Right renal cortex interstitium (tissue), 3 donors: Measurements from ENCODE around the gene FCN3. TPM values are rescaled to one million over a fixed set of nuclear protein-coding genes. Genes with fewer than 3 reads are reported as not detected.
"Not testable (repeated sequence)": the region's sequence is repeated elsewhere in the genome, so short reads cannot be mapped to it uniquely, and the experiment has no call there.

ENCODE experiments used
- DNase-seq, 3 donors: peaks; one replicate each; pipeline ENCODE4 v3.0.0-alpha.2; 2013; ENCODE audit warnings: low read depth in 3 of 3, low spot score in 2 of 3
- polyA plus RNA-seq, 3 donors: library from polyadenylated mRNA; unstranded; fragments of 120-200 nt; gene quantifications; one replicate each; pipeline ENCODE4 v1.2.1, GENCODE V29; 2013; ENCODE audit not compliant: insufficient read length in 3 of 3

The FCN3 gene
- polyA plus RNA-seq, 3 donors = 1.6 to 2.5 (median 1.9) TPM

DNA sequence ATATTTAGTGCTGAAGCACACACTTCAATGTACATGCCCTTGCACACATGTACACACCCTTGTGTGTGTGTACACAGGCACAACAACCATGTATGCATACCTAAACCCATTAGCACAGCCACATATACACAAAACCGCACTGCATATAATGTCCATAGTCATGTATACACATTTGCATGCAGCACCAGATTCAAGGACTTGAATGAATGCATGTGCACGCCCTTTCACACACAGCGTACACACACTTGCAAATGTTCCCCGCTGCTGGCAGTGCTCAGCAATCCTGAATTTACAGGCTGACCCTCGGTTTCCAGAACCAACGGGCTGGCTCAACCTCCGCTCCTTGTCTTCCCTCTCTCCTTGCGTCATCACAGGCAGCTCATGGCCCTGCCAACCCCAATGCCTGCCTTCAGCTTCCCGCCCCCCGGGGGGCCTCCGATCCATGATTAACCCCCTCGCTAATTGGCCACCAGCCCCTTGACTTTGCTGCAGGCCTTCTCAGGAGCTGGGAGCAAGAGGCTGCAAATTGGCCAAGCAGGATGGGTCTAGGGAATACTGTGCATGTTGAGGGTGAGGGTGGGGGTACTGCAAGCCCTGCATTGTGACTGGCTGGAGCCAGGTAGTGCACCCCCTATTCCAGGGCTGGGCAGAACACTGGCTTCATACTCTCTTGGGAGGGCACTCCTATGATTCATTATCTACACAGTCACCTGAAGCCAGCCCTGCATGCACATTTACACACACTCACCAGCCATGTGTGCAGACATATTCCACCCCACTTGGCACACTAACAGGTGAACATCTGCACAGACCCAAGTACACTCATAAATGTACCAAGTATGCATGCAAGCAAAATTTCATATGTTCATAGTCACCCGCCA lies 25.7 kb upstream of the FCN3 start:
- no peak for DNase-seq

DNA sequence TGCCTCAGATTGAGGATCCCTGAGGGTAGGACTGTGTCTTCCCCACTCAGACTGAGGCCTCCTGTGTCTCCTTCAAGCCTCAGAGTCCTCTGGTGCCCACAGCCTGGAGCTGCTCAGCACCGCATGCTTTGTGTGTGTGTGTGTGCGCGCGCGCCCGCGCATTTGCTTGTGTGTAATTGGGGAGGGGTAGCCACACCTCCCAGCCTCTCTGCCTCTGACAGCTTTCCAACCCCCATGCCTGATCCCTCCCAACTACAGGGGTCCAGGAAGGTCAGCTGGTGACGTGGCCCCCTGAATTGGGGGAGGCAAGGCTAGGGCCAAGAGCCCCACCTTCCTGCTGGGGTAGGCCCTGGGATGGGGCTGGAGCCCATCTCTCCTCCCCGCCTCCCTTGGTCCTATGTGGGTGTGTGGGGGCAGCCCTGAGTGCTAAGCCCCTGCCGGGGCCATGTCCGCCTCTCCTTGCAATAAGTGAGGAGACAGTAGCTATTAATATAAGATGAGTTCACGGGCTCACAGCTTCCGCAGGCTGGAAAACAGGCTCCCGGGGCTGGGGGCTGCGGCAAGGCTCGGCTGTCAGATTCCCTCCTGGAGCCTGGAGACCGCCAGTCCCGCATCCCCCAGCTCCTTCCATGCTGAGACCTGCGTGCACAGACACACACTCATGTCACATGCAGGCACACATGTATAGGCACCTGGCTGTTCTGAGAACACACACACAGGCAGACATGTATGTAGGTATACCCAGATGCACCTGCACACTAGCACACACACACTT lies 24.8 kb upstream of the FCN3 start:
- no peak for DNase-seq

DNA sequence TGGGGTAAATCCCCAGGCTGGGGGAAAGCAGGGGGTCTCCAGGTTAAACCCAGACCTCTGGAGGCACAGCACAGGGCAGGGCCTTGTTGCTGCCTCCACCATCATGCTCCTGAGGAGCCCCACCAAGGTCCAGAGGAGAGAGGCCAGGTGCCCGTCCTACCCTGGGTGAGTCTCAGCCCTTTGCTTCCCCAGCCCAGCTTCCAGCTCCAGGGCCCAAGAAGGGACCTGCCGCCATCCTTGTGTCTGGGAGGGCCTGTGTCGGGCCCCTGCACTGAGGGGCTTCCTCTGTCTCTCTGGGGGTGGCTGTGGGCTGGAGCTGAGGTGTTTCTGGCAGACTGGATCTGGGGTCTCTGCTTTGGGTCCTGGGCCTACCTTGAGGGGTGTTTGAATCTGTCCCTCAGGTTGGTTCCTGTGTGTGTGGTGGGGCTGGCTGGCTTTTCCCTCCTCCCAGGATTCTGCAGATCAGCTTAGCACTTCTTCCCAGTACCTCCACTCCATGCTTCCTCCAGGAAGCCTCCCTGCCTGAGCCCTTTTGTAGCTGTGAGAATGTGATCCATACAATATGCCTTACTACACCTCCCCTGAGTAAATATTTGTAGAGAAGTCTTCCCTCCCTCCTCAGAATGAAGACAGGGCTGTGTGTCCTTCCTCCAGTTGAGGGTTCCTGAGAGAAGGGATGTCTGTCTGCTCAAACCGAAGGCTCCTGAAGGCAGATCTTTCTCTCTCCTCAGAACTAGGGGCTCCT lies 24.0 kb upstream of the FCN3 start:
- no peak for DNase-seq

DNA sequence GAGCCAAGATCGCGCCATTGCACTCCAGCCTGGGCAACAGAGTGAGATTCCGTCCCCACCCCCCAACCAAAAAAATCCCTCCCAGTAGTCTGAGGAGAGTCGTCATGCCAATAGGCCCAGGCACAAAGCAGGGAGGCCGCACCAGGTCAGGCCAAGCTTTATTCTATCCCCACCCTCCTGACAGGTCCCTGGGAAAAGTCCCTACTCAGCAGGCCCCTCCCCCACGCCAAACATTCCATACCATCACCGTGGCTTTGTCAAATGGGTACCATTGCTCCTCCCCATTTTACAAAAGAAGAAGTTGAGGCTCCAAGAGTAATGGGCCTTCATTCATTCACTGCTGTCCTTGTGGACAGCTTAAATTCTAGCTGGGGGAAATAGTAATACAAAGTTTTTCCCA lies 23.1 kb upstream of the FCN3 start:
- DNase-seq = no peak

DNA sequence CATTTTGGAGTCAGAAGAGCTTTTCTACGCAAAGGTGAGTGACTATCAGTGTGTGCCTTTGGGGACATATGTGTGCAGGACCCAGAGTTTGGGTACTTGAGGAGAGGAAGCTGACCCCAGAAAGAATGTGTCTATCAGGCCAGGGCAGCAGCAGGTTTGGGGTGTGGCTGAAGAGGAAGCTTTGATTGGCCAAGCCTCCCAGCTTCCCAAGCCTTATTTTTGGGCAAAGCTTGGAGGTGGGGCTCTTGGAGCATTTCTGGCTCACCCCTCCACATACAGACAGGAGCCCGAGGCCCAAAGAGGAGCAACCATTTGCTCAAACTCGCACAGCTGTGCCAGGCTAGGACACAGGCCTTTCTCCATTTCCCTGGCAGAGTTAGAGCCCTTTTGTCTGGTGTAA lies 22.5 kb upstream of the FCN3 start:
- DNase-seq = no peak

DNA sequence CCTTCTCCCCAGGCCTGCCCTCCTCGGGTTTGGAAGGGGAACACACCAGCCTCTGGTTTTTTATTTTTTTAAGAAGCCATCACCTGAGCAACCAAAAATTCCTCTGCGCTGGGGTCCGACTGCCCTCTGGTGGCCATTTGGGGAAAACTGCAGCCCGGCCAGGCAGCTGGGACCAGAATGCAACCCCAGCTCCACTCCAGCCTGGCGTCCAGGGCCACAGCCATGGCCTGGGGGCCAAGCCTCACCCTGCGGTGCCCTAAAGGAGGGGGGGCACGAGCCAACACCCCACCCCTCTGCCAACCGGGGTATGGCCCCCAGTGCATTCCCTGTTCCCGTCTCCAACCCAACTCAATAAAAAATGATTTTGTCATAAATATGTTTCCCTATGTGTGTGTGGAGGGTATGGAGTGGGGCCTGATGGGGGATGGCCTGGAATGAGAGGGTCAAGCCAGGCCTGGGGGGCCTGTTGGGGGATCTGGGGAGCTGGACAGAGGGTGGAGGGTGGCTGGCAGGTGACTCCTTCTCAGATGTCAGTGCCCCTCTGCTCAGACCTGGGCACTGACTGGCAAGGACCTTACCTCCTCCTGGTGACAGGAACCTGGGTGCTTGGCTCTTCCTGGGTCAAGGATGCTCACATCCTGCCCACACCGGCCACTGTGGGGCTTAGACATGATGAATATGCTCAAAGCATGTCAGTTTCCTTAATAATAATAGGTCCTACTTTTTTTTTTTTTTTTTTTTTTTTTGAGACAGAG lies 21.0 kb upstream of the FCN3 start:
- no peak for DNase-seq

DNA sequence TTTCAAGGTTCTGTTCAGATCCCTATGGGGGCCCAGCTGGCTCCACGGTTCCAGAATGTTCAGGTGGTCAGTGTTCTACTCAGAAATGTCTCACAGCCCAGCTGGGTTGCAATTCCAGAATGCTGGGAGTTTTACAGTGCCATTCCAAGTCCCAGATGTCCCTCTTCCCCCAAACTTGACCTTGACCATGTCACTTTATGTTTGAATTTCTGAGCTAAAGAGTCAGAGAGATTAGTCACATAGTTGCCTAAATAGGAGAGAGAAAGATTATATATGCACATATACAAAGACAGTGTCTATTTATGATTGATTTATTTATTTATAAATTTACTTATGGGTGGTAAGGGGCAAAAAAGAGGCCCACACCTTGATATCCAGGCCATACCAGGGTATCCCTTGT lies 20.3 kb upstream of the FCN3 start:
- DNase-seq = no peak

DNA sequence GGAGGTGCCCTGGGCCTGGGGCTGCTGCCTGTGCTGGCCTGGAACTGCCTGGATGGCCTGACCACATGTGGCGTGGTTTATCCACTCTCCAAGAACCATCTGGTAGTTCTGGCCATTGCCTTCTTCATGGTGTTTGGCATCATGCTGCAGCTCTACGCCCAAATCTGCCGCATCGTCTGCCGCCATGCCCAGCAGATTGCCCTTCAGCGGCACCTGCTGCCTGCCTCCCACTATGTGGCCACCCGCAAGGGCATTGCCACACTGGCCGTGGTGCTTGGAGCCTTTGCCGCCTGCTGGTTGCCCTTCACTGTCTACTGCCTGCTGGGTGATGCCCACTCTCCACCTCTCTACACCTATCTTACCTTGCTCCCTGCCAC lies 19.6 kb upstream of the FCN3 start:
- DNase-seq = no peak

DNA sequence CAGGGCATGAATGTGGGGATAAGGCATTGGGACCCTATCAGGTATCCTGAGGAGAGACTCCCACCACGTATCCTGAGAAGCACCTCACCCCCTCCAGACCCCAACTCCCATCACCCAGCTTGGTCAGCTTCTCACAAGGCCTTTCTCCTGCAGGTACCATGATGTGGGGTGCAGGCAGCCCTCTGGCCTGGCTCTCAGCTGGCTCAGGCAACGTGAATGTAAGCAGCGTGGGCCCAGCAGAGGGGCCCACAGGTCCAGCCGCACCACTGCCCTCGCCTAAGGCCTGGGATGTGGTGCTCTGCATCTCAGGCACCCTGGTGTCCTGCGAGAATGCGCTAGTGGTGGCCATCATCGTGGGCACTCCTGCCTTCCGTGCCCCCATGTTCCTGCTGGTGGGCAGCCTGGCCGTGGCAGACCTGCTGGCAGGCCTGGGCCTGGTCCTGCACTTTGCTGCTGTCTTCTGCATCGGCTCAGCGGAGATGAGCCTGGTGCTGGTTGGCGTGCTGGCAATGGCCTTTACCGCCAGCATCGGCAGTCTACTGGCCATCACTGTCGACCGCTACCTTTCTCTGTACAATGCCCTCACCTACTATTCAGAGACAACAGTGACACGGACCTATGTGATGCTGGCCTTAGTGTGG lies 19.1 kb upstream of the FCN3 start:
- DNase-seq = no peak

DNA sequence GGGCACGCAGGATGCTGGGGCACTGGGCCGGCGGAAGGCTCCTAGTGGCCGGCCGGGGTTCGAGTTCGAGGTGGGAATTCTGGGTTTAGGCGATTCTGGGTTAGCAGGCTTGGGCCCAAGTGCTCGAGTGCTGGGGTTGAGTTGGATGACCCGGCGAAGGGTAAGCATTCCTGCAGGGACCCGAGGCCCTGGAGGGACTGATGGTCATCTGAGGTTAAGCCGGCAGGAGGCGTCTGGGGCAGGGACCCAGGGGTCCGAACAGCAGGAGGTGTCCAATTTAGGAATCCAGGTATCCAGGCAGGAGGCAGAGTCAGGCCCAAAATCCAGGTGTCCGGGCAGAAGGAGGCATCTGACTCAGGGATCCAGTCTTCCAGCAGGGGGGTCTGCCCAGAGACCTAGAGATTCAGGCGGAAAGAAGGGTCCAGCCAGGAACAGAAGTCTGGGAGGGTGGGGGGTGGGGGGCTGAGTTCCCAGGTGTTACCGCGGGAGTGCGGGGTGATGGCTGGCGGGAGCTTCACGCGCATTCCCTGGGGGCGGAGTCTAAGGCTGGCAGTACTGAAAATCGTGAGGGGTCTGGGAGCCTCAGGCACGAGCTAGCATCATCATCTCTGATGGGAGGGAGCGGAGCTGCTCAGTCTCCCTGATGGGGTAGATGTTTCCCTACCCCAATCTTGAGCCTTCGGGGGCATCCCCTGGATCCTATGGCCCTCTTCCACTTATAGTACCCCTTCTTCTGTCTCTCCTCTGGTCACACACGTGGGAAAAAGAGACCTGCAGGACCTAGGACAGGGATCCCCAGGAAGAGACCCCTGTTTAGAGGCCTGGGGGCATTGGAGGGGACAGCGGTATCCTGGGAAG lies 18.4 kb upstream of the FCN3 start:
- no peak for DNase-seq

DNA sequence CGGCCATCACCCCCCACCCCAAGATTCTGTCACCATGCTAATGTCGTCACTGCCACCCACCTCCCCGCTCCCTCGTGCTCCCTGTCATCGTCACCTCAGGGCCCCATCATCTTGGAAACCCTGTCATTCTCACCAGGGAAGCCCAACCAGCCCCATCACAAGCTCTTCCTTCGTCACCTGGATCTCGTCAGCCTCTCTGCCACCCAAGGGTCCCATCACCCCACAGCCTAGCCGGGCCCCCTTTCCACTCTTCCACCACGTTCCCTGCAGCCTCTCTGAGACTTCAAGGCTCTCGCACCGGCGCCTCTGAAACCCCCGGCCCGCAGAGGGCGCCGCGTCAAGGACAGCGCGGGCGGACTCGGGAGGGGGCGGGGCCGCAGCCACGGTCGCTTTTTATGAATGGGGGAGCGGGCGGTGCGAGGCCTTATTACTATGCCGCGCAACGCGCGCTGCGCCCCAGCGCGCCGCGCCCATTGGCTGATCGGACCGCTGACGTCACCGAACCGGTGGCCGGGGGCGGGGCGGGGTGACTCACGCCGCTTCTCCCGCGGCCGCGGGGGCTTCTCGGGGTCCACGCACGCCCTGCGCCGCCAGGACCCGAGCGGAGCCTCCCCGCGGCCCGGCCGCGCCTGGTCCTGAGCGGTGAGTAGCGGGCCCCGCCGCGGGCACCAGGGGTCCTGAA lies 17.6 kb upstream of the FCN3 start, which contains the start of gene GPR3:
GPR3 (plus strand) TSS at position 527 of the 682 bp plus-strand sequence. CDS start 1,177 bp downstream, outside the sequence.
- DNase-seq = no peak

DNA sequence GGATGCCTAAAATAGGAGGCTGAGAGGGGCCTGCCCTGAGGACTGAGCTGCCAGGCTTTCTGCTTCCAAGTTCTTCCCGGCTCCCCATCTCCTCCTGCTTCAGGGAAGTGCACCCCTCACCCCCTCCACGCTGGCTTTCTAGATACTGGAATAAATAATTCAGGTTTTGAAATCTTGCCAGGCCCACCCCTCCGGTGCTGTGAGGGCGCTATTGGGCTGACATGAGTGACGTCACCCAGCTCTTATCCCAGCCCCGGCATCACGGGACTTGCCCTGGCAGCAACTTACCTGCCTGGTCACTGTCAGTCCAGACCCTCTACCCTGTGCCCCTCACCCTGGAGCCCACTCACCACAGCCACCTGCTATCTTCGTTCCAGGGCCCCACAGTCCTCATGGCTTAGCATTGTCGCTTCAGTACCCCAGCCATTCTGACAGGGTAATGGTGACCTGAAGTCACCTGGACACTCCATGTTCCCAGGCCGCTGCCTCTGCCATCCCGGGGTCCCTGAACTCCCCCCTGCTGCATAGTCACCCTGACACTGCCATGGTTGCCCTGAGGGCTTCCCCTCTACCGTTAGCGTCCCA lies 17.0 kb upstream of the FCN3 start:
- no peak for DNase-seq

DNA sequence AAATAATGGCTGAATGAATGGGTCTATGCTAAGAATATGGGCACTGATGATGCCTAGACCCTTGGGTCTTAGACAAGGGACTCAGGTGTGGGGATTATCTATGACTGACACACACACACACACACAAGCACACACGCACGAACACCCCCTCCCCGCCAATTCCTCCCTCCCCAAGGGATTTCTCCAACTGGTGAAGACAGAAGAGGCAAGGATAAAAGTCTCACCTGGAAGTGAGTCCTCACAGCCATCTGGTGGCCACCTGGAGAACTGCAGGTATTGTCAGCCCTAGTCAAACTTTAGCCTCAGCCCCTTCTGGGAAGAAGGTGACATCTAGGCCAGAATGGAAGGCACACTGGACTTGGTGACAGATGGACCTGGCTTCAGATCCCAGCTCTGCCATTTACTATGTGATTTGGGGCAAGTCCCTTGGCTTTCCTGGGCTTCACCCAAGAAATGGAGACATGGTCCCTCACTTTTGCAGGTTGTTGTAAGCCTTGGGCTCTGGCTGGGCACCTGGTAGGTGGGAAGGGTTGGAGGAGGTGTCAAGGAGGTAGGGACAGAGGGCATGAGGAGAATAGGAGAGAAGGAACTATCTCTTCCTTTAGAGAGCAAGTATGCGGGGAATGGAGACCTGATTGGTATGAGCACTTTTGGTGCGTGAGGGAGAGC lies 13.8 kb upstream of the FCN3 start:
- DNase-seq = no peak

DNA sequence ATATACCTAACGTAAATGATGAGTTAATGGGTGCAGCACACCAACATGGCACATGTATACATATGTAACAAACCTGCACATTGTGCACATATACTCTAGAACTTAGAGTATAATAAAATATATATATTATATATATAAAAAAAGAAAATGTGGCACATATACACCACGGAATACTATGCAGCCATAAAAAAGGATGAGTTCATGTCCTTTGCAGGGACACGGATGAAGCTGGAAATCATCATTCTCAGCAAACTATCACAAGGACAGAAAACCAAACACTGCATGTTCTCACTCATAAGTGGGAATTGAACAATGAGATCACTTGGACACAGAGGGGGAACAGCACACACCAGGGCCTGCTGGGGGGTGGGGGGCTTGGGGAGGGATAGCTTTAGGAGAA lies 10.2 kb upstream of the FCN3 start:
- DNase-seq = not testable (repeated sequence)

DNA sequence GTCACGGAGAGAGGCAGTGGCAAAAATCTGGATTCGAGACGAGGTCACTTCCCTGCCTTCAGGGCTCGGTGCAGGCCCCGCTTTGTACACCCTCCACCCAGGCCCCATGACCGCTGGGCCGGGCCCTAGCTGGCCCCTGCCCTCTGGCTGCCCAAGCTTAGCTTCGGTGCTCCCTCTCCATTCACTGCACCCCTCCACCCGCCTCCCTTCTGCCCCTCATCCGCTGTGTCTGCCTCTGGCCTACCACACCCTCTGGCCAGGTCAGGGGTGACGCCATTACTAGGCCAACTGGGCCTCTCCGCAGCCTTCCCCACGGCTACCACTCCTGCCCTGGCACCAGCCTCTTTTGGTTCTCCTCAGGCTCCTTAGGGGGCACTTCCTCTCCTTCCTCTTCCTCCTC lies 9.0 kb upstream of the FCN3 start:
- DNase-seq = no peak

DNA sequence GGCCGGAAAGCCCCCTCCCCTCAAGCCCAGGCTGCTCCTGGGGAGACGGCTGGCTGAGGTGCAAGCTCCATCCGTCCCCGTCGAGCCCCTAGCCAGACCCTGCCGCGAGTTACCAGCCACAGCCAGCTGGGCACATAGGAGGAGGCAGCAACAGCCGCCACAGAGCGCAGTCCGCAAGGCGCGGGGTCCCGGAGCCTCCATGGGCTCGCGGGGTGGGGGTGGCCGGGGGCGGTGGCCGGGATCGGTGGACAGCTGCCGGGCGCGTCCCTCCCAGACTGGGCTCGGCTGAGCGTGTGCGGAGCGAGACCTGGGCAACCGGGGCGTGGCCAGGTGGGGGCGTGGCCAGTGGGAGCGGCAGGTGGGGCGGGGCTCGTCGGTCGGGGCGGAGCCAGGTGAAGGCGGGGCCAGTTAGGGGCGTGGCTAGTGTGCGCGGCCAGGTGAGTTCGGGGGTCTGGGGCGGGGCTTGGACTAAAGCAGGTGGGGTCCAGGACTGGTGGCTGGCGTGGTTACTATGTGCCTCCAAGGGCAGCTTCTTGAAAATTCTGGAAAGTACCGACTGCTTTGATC lies 8.5 kb upstream of the FCN3 start, which contains the start of gene CD164L2:
CD164L2 (minus strand) TSS at position 295 of the 567 bp plus-strand sequence; CDS start at position 201, 94 bp downstream.
- DNase-seq = no peak
